ENCODE results near the gene AOC2. TPM values are rescaled to one million over a fixed set of nuclear protein-coding genes. Genes with fewer than 3 reads are reported as not detected.

Gene AOC2
- total and polyA plus RNA-seq, 2 of the 13 experiments (the other 11 are each of a cell fraction or from before 2014, with no cell fraction given), result 1.2 to 3.3 TPM

GRCh38 chr17:42886283-42887176 is 42.1 kb downstream of the AOC2 start (continued):
- TF ChIP-seq RARA (CRISPR knock-in tag; IDR thresholded peaks at IDR 0.05) (peak; percentile 93), CTCF (CRISPR knock-in tag; IDR thresholded peaks at IDR 0.05) (peak; percentile 45), MBD4 (IDR thresholded peaks at IDR 0.05; ENCODE audit: borderline replicate concordance, low read length) (no peak; the same call in 1 of the 2 replicates), ATRX (CRISPR knock-in tag; IDR thresholded peaks at IDR 0.05; ENCODE audit: borderline replicate concordance) (no peak), GFI1 (CRISPR knock-in tag; IDR thresholded peaks at IDR 0.05; ENCODE audit: borderline replicate concordance) (no peak), CCDC6 (CRISPR knock-in tag; IDR thresholded peaks at IDR 0.05) (0 out of 2 replicates have a peak, but pooled peaks have one; percentile 61), NAIF1 (CRISPR knock-in tag; IDR thresholded peaks at IDR 0.05; ENCODE audit: borderline replicate concordance) (no peak), MLX (CRISPR knock-in tag; IDR thresholded peaks at IDR 0.05) (peak; percentile 86), SMARCE1 (IDR thresholded peaks at IDR 0.05; ENCODE audit: borderline replicate concordance) (no peak), CENPBD1 (CRISPR knock-in tag; IDR thresholded peaks at IDR 0.05; ENCODE audit: borderline replicate concordance, low read depth) (no peak), CHD2 (IDR thresholded peaks at IDR 0.05; ENCODE audit: low read depth, low read length) (no peak; the same call in 1 of the 2 replicates), TCF7 (IDR thresholded peaks at IDR 0.05; ENCODE audit: low read depth) (peak; percentile 61), NR0B2 (CRISPR knock-in tag; IDR thresholded peaks at IDR 0.05) (no peak), ARHGAP35 (CRISPR knock-in tag; IDR thresholded peaks at IDR 0.05; ENCODE audit: borderline replicate concordance) (no peak), GATA4 (IDR thresholded peaks at IDR 0.05; ENCODE audit: borderline replicate concordance, low read depth) (no peak), ZNF143 (CRISPR knock-in tag; IDR thresholded peaks at IDR 0.05) (no peak), RELA (CRISPR knock-in tag; IDR thresholded peaks at IDR 0.05) (no peak), BHLHE40 (IDR thresholded peaks at IDR 0.05; ENCODE audit: low read length) (peak; percentile 69)
- TF ChIP-seq, protein P1, sequence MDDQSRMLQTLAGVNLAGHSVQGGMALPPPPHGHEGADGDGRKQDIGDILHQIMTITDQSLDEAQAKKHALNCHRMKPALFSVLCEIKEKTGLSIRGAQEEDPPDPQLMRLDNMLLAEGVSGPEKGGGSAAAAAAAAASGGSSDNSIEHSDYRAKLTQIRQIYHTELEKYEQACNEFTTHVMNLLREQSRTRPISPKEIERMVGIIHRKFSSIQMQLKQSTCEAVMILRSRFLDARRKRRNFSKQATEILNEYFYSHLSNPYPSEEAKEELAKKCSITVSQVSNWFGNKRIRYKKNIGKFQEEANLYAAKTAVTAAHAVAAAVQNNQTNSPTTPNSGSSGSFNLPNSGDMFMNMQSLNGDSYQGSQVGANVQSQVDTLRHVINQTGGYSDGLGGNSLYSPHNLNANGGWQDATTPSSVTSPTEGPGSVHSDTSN (CRISPR knock-in tag; IDR thresholded peaks at IDR 0.05; ENCODE audit: borderline replicate concordance), result no peak
- TF ChIP-seq, protein P2, sequence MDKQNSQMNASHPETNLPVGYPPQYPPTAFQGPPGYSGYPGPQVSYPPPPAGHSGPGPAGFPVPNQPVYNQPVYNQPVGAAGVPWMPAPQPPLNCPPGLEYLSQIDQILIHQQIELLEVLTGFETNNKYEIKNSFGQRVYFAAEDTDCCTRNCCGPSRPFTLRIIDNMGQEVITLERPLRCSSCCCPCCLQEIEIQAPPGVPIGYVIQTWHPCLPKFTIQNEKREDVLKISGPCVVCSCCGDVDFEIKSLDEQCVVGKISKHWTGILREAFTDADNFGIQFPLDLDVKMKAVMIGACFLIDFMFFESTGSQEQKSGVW (CRISPR knock-in tag; IDR thresholded peaks at IDR 0.05; ENCODE audit: borderline replicate concordance), result 0 out of 2 replicates have a peak, but pooled peaks have one; percentile 32
- TF ChIP-seq, protein P3, sequence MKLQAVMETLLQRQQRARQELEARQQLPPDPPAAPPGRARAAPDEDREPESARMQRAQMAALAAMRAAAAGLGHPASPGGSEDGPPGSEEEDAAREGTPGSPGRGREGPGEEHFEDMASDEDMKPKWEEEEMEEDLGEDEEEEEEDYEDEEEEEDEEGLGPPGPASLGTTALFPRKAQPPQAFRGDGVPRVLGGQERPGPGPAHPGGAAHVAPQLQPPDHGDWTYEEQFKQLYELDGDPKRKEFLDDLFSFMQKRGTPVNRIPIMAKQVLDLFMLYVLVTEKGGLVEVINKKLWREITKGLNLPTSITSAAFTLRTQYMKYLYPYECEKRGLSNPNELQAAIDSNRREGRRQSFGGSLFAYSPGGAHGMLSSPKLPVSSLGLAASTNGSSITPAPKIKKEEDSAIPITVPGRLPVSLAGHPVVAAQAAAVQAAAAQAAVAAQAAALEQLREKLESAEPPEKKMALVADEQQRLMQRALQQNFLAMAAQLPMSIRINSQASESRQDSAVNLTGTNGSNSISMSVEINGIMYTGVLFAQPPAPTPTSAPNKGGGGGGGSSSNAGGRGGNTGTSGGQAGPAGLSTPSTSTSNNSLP (IDR thresholded peaks at IDR 0.05; ENCODE audit: low read depth, low read length), result peak; percentile 61

Data from HepG2 (cell line).